Fibroblast of mammary gland (primary cell): ENCODE measurements around the gene CNOT2.

Experiments used
- DNase-seq: peaks from one replicate; pipeline ENCODE4 v3.0.0-alpha.2; 2010; ENCODE audit warnings: low read depth
- H3K4me3 ChIP-seq: 2 replicates; pipeline ENCODE4 v1.5.1; 2011; ENCODE audit warnings: low read depth, mild to moderate bottlenecking, low read length, moderate library complexity; ENCODE audit not compliant: control insufficient read depth
- TF ChIP-seq, protein P1 (sequence below): conservative IDR thresholded peaks from 2 replicates; pipeline ENCODE4 v1.5.1; 2011; ENCODE audit warnings: low read depth, low read length, inconsistent platforms; ENCODE audit not compliant: control insufficient read depth, insufficient read depth

CNOT2 gene

GRCh38 chr12:70330158-70330557, 86.9 kb downstream of the CNOT2 start:
- no peak overlapping the region for H3K4me3 ChIP-seq
- no peak for DNase-seq
- TF ChIP-seq, protein P1, sequence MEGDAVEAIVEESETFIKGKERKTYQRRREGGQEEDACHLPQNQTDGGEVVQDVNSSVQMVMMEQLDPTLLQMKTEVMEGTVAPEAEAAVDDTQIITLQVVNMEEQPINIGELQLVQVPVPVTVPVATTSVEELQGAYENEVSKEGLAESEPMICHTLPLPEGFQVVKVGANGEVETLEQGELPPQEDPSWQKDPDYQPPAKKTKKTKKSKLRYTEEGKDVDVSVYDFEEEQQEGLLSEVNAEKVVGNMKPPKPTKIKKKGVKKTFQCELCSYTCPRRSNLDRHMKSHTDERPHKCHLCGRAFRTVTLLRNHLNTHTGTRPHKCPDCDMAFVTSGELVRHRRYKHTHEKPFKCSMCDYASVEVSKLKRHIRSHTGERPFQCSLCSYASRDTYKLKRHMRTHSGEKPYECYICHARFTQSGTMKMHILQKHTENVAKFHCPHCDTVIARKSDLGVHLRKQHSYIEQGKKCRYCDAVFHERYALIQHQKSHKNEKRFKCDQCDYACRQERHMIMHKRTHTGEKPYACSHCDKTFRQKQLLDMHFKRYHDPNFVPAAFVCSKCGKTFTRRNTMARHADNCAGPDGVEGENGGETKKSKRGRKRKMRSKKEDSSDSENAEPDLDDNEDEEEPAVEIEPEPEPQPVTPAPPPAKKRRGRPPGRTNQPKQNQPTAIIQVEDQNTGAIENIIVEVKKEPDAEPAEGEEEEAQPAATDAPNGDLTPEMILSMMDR: no peak

- H3K4me3 ChIP-seq: no peak overlapping the region
- TF ChIP-seq, protein P1: no peak
- no peak for DNase-seq
Measured at GRCh38 chr12:70332236-70332635, 89.0 kb downstream of the CNOT2 start.

- TF ChIP-seq, protein P1: no peak
- H3K4me3 ChIP-seq: no peak overlapping the region
- no peak for DNase-seq
Measured at GRCh38 chr12:70334742-70335141, 91.5 kb downstream of the CNOT2 start.

DNA sequence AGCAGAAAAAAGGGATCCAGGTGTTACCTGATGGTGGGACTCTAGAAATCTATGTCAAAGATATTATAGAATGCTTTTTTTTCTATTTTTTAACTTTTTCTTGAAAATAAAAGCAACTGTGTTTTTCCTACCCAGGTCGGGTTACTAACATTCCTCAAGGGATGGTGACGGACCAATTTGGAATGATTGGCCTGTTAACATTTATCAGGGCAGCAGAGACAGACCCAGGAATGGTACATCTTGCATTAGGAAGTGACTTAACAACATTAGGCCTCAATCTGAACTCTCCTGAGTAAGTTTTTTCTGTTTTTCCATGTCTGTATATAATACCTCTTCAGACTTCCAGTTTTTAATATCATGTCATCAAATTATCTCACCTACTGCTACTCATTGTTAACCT, 95.3 kb downstream of the CNOT2 start:
- DNase-seq: peak; percentile 7
- TF ChIP-seq, protein P1: no peak
- H3K4me3 ChIP-seq: no peak overlapping the region

DNA sequence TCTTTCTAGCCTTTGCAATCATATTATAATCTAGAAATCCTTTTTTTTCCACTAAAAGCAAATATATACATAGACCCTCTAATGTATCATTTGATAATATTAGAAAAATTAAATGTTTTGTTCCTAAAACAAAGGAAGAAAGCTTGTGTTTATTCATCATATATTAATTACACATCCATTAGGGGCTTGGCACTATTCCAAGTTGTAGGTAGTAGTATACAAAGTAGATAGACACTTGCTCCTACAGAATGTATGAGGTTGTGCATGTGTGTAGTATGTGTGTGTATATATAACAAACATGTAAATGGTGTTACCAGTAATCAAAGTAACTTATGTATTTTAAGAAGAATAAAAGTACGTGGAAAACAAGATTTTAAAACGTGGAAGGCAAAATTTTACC, 107.8 kb downstream of the CNOT2 start:
- no peak overlapping the region for H3K4me3 ChIP-seq
- no peak for DNase-seq
- TF ChIP-seq, protein P1: no peak

- no peak for DNase-seq
- H3K4me3 ChIP-seq: no peak overlapping the region
- TF ChIP-seq, protein P1: no peak
Measured at GRCh38 chr12:70353780-70354660, 110.8 kb downstream of the CNOT2 start.
